Measurements from ENCODE around the gene UBE3B.

The UBE3B gene

DNA sequence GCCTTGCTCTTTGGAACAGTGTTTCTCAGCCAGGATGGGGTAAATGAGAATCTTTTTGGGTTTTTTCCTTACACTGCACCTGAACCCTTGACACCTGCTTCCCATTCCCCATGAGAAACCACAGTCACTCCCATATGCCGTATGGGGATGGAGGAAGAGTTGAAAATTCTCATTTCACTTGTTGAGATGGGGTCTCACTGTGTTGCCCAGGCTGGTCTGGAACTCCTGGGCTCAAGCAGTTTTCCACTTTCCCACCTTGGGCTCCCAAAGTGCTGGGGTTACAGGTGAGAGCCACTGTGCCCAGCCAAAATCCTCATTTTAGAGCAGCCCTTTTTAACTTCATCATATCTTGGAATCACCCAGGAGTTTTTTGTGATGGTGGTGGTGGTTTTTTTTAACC is 99.9 kb downstream of the UBE3B start:
- no peak for DNase-seq (ENCODE audit: low read depth)

- DNase-seq (ENCODE audit: low read depth), result no peak
Observed at GRCh38 chr12:109578330-109578927, 101.0 kb downstream of the UBE3B start.

DNA sequence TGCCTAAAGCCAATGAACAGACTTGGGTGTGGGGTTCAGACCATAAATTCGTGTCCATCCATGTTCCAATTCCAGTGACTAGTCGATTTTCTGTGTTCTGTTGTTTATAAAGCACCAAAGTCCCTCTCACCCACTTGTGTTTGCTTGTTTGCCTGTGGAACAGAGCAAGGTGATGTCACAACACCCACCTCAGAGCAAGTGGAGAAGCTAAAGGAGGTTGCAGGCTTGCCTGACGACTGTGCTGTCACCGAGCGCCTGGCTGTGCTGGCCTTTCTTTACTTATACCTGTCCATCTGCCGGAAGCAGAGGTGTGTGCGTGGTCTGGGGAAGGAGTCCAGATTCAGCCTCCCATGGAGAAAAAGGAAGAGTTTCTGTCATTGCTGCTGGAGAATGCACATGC is 102.2 kb downstream of the UBE3B start:
- DNase-seq (ENCODE audit: low read depth), result no peak

- DNase-seq (ENCODE audit: low read depth), result no peak
Observed at GRCh38 chr12:109580272-109580671, 102.8 kb downstream of the UBE3B start.

DNA sequence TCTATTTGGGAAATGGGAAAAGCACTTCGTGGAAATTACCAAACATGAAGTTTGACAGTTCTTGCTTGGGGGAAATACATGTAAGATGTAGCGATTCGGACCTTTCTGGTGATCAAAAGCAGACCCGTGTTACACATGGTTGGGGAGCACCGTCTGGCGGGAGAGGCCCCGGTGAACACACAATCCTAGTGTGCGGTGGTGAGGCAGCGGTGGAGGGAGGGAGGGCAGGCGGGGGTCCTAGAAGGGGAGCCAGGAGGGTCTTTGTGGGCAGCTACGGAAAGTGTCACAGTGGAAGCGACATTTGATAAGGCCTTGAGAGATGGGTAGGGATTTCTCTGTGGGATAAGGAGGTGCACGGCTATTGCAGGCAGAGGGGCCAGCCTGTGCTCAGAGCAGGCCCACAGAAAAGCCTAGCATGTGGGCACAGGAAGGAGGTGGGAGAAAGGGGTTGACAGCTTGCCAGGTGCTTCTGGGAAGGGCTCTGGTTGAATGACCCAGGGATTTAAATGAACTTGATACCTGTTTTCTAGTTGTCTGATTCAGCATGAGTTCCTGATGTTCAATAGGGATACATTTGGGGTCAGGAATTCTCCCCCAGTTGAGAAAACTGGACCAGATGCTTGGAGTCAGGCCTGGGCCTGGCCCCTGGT is 103.4 kb downstream of the UBE3B start:
- no peak for DNase-seq (ENCODE audit: low read depth)

DNA sequence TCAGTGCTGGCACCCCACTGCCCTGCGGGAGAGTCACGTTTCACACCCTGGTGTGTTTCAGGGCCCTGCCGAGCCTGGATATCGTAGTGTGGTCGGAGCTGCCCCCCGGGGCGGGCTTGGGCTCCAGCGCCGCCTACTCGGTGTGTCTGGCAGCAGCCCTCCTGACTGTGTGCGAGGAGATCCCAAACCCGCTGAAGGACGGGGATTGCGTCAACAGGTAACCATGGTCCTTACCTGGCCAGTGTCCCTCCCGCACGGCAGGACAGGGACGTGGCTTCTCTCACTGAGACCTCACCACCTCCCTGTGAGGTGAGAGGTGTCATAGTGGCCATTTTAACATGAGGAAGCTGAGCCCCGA is 103.9 kb downstream of the UBE3B start:
- no peak for DNase-seq (ENCODE audit: low read depth)

GRCh38 chr12:109581856-109582255 is 104.4 kb downstream of the UBE3B start:
- no peak for DNase-seq (ENCODE audit: low read depth)

DNA sequence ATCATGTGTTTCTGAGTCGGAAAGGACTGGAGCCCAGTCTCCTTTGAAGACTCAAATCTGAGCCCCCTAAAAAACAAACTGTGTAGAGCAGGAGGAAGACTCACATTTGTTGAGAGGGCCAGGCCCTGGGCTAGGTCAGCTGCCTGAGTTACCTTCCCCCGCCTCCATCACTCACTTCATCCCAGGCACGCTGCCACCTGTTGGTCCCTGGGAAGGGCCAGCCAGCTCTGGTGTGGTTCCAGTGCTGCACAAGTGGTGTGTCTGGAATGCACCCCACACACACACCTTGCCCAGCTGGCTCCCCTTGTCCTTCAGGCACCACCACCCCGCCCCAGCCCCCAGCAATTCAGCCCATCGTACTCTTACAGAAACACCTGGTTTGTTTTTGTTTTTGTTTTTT is 105.2 kb downstream of the UBE3B start:
- no peak for DNase-seq (ENCODE audit: low read depth)

- no peak for DNase-seq (ENCODE audit: low read depth)
Observed at GRCh38 chr12:109583733-109584132, 106.3 kb downstream of the UBE3B start.

All from activated T-helper 1 cell treated with Interleukin-2 at 50 U/mL for 16 hours (primary cell).